ENCODE results near the gene THAP10.
"Not testable (repeated sequence)": the region's sequence is repeated elsewhere in the genome, so short reads cannot be mapped to it uniquely, and the experiment has no call there.

THAP10 gene

DNA sequence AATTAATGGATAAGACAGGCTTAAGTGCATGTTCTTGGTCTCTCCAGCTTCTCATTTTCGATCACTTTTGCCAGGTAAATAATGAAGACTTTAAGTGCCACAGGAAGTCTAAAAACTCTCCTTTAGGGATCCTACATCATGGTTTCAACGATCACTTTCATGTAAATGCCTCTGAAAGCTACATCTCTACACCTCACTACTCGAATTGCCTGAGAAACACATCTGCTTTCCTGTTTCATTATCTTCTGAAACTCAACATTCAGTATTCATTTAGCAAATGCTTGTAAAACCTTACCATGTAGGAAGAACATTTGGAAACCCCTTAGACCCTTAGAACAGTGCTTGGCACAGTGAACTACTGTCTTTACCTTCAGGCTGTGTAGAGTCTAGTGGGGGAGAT is 16.2 kb downstream of the THAP10 start:
- DNase-seq = no peak

DNA sequence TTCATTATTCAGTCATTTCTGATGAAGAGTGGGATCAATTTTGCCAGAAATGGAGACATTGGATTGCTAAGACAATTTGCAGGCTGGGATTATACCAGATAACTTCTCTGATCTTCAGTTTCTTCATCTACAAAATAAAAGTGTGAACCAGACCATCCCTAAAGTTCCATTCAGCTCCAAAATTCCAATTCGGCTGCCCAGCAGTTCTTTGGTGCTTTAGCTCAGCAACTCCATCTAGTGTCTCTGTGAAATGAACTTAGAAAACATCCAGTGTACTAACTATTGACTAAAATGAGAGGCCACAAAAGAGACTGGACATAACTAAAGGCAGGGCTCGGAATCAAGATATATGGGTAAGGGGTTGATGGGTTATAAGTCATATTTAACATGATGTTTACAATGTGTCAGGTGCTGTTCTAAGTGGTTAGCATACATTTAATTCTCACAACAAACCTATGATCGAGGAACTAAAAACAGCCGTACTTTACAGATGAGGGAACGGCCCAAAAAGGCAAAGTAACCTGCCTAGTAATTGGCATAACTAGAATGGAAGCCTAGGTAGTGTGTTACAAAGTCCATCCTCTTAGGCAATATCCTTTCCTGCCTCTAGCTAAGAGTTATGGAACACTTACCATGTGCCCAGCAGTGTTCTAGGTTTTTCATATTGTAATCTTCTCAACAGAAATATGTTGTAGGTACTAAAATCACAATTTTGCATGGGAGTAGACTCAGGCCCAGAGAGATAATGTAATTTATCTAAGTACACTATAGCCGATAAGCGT is 17.0 kb downstream of the THAP10 start:
- no peak for DNase-seq

DNA sequence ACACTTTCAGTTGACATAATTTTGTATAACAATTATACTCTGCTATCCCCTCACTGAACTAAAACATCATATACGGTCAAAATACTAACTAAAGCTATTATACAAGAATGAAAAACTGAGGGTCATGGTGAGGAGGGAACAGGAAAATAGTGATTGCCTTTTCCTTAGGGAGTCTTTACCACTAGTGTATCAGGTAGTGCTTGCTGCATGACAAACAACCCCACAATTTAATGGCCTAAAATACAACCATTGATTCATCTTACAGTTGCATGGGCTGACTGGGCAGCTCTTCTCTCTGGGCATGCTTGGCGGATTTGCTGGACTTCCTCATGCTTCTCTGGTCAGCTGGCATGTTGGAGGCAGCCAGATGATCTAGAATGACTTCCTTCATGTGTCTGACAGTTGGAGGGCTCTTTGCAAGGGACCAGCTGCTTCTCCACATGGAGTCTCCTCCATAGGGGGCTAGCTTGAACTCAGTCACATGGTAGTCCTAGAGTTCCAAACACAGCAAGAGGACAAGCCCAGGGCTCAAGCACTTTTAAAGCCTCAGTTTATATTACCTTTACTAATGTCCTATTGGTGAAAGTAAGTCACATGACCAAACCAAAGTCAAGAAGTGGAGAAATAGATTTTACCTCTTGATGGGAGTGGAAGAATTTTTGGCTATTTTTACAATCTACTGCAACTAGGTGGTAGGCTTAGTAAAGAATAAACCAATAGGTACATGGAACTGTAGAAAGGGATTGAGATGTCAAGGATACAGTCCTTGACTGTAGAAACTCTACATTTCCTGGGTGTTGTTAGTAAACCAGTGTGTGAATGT is 18.8 kb downstream of the THAP10 start:
- no peak for DNase-seq

DNA sequence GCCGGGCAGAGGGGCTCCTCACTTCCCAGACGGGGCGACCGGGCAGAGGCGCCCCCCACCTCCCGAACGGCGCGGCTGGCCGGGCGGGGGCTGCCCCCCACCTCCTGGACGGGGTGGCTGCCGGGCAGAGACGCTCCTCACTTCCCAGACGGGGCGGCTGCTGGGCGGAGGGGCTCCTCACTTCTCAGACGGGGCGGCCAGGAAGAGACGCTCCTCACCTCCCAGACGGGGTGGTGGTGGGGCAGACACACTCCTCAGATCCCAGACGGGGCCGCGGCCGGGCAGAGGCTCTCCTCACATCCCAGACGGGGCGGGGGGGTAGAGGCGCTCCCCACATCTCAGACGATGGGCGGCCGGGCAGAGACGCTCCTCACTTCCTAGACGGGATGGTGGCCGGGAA is 20.7 kb downstream of the THAP10 start:
- DNase-seq = not testable (repeated sequence)

DNA sequence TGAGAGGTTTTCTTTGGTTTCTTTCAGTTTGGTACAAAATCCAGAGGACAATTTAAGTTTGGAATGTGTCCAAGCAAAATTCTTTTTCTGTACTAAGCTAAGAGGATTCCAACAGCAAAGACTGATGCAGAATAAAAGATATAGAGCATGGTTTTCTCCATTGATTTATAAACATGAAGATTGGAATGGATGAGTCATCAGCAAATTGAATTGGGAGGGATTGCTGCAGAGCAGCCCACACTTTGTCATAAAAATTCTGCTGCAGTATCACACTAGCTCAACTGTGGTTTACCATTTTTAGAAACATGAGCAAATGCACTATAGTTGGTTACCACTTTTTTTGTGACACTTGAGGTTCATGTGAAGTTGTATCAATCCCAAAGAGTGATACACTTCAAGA is 22.2 kb downstream of the THAP10 start:
- DNase-seq = no peak

DNA sequence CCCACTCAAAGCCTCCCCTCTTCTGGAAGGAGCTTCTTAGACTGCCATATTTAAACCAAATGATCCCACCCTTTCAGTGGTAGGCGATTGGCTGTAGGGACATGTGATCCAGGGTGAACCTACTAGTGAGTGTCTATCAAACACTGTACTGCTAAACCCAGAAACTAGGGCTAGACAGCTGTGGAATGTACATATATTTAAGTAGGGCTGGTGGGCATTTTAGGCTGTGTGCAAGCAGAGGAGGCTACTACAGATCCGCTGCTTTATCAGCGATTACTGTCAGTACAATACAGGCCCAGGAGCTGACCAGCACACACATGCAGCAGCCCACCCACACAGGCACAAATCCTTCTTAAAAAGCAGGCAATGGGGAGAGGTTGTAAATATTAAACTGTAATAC is 22.9 kb downstream of the THAP10 start:
- DNase-seq = no peak

DNA sequence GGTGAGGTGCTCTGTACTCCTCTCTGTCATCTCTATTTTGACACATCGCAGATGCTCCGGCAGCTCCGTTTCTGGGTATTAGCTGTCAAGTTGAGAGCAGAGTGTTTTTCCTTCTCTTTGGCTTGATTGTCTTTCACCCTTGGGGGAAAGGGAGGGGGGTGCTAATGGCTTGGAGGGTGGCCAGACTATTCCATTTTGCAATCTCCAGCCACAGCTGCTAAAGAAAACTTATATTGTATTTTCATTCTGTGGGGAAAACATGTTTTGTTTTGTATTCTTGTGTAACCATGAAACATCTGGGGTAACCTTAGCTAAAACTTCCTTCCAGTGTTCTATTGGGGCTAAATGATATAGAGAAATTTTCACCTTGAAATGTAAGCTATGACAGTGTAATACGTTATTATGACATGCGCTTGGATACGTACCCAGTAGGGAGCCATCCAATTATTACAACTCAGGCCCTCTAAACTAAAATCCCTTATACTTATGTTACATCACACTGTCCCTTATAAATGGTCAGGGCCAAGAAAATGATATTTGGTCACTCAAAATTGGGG is 24.2 kb downstream of the THAP10 start:
- no peak for DNase-seq

DNA sequence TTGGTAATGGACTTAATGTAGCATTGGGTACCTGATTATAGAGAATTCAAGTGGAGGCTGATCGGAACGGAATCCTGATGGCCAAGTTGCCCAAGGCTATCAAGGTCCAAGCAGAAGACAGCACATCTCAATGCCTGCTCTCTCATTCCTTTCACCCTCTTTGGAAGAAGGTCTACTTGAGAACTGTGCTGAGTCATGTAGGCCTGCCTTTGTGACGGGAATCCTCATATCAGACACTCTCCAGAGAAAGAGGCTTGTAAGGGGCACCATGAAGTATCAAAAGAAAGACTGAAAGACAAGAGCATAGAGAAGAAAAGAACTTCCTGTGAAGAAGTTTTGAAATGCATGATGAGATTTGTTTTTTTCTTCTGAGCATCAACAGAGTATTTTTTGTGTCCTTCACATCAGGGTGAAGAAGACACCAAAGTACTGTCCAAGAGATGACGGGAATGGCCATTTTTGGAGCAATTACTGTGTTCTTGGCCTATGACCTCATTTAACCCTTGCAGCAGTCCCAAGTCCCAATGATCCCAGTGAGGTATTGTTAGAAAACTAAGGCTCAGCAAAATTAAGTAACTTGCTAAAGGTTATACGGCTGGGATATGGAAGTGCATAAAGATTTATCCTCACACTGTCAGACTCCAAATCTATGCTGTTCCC is 25.1 kb downstream of the THAP10 start:
- no peak for DNase-seq

DNA sequence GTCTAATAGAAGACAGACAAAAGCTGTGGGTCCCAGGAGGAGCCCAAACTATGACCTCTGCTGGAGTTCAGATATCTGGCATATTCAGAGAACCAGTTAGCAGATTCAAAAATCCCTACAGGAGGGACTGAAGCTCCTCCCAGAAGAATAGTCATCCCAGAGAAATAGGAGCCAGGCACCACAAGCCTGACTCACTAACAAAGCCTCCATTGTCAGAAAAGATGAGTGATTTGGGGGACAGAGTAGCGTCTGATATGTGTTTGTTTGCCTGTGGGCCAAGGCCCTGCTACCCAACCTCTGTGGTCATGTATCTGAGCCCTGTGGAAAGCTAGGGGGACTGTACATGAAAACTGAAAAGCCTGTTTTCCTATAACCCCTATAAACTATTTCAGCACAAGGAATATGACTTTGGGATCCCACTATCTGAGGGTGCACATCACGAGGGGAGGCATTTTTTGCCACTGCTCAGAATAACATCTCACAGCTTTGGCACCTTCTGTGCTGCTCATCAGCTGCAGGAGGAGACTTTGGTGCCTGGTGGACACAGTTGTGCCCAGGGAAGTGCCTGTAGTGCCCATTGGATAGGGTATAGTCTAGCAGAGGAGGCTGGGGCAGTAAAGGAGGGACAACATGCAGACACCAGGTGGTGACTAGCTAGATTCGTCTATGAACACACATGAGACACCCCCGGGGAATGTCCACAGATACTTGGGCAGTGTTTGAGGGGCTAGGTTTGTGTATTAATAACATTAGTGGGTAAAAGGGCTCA is 28.6 kb downstream of the THAP10 start:
- DNase-seq = no peak

DNA sequence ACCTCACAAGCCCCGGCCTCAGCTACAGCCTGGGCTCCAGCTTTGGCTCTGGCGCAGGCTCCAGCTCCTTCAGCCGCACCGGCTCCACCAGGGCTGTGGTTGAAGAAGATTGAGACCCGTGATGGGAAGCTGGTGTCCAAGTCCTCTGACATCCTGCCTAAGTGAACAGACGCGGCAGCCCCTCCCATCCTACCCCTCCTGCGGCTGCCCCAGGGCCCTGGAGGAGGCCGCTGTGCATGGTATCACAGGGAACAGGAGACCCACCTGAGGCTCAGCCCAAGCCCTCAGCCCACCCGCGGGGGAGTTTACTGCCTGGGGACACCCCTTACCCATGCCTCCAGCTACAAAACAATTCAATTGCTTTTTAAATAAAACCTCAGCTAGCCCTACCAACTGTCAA is 32.2 kb downstream of the THAP10 start:
- DNase-seq = no peak

DNA sequence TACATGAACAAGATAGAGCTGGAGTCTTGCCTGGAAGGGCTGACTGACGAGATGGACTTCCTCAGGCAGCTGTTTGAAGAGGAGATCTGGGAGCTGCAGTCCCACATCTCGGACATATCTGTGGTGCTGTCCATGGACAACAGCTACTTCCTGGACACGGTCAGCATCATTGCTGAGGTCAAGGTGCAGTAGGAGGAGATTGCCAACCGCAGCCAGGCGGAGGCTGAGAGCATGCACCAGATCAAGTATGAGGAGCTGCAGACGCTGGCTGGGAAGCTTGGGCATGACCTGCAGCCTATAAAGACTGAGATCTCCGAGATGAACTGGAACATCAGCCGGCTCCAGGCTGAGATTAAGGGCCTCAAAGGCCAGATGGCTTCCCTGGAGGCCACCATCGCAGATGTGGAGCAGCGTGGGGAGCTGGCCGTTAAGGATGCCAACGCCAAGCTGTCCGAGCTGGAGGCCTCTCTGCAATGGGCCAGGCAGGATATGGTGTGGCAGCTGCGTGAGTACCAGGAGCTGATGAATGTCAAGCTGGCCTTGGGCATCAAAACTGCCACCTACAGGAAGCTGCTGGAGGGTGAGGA is 32.8 kb downstream of the THAP10 start:
- no peak for DNase-seq

DNA sequence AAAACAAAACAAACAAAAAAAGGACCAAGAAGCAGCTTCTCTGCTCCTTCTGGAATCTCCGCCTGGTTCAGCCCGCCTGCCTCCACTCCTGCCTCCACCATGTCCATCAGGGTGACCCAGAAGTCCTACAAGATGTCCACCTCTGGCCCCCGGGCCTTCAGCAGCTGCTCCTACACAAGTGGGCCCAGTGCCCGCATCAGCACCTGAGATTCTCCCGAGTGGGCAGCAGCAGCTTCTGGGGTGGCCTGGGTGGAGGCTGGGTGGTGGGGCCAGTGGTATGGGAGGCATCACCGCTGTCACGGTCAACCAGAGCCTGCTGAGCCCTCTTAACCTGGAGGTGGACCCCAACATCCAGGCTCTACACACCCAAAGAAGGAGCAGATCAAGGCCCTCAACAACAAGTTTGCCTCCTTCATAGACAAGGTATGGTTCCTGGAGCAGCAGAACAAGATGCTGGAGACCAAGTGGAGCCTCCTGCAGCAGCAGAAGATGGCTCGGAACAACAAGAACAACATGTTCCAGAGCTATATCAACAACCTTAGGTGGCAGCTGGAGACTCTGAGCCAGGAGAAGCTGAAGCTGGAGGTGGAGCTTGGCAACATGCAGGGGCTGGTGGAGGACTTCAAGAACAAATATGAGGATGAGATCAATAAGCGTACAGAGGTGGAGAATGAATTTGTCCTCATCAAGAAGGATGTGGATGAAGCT is 33.5 kb downstream of the THAP10 start:
- not testable (repeated sequence) for DNase-seq

DNA sequence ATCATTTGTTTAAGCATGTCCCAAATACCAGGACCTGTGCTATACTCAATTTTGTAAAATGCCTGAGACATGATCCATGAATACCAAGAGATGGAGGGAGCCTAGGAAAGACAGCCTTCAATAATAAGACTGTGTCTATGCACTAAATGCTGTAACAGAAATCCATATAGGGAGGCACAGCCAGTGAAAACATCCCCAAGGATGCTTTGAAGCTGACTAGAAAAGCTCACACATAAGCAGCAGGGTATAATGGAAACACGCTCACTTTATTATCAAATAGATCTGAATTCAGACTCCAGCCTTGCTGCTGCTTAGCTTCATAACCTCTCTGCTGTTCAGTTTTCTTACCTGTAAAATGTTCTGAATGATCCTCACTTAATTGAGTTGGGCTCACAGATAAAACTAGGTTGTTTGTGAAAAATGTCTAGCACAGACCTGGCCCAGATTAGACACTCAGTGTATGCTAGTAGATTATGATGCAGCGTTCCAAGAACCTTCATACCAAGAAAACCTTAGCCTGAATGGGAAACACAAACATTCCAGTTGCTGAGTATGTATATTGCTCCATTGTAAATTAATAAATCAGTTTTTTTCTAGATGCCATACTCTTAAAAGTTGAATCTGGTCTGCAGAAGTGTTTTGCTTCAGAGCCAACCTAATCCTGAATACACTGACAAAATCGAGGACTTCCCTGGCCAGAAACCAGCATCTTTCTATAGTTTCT is 34.5 kb downstream of the THAP10 start:
- no peak for DNase-seq

DNA sequence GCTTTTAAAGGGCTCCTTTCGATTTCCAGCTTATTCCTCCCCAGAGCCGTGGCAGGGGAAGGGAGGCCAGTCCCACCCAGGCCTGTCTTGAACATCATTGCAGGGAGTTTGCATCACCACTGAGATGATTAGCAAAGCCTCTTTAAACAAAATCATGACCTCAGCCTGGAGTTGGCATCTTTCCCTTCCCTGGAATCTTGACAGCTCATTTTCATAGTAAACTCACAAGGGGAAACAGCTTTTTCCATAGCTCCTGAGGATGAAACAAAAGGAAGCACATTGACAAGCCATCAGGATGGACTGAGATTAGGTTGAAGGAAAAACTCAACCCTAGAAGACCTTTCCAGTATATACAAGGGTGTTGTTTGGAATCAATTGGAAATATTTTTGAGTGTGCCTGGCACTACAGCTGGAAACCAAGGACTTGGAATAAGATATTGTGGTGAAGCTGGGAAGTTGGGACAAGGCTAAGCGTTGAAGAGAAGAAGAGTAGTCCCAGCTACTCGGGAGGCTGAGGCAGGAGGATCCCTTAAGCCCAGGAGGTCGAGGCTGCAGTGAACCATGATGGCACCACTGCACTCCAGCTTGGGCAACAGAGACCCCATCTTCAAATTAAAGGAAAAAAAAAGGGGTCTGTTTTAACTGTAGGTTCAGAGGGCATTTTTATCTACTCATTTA is 35.2 kb downstream of the THAP10 start:
- DNase-seq = no peak

DNA sequence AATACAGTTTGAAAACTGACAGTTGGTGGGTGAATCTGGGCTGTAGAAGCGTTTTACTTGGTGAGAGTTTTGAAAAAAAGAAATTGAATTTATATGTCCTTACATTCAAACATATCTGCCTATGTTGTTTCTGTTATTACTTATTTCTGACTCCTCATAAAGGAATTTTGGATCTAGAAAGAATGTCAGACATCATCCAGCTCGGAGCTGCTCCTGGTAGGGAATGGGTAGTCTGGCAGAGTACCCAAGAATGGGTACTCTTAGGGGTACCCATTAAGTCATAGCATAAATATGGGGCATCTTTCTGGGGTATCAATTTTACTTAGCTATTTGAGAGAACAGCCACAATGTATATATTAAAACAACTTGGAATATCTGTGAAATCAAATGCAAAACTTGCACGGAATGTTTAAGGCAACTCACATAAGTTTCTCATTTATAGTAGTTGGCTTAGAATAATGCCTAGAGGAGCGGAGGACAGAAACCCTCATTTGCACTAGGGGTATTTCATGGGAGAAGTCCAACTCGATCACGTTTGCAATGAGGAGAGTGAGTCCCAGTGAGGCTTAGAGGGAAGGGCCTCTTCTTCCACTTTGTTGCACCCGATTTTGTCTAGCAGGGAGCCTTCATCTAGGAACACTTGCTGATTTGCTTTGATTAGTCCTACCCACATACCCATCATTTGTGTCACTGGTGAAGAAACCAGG is 35.9 kb downstream of the THAP10 start:
- DNase-seq = no peak

DNA sequence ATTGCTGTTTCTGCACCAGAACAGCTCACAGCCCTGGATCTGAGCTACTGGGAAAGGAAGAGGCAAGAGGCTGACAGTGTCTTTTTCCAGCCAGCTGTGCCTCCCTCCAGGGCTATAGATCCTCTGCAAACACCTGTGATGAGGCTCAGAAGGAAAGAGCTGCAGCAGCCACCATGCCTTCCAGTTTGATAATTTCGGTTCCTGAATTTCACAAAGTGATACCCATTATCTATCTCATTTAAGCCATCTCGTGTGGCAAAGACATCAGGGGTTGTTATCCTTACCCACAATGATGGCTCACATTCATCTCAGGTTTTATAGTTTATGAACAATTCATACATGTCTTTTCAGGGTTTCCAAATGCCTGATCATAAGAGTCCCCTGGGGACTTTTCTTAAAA is 36.5 kb downstream of the THAP10 start:
- no peak for DNase-seq

DNA sequence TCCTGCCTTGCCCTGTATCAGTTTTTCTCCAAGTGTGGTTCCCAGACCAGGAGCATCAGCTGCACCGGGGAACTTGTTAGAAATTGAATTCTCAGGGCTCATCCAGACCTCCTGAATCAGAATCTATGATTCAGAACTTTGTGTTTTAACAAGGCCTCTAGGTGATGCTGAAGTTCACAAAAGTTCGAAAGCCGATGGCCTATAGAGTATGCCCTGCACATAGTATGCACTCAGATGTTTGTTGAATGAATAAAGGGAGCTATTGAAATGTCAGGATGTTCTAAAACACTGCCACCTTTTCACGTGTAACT is 37.6 kb downstream of the THAP10 start:
- no peak for DNase-seq

DNA sequence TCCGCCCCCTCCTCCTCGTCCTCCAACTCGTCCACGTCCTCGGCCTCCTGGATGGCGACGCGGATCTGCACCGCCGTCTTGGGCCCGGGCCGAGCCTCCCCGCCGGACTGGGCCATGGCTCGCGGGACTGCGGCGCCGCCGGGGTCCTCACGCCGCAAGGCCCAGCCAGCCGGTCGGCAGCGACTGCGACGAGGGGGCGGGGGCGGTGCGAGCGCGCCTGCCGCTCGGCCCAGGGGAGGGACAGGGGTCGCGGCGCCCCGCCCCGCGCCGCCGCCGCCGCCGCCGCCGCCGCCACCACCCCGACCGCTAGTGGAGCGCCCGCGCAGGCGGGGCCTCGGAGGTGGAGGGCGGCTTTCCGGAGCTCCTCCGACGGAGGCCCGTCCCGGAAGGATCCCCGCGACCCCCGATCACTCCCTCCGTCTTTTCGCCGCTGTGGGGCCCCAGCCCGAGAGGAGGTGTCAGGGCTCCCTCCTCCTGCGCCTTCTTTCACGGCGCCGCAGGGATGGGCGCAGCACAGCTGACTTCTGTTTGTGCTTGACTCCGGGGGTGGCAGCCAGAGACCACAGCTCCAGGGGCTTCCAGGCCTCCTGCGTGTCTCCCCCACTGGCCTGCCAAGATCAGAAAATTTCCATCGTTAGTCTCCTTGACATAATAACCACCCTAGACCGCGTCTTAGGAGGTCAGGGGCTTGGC is 38.1 kb downstream of the THAP10 start, which contains the start of gene LARP6:
Gene LARP6 (minus strand): TSS at position 185 of the 693 bp plus-strand sequence. CDS start 69 bp downstream, at position 116.
- DNase-seq = no peak

All from activated T-cell treated with anti-CD3 and anti-CD28 coated beads for 4 hours (primary cell).